Breast epithelium (tissue), 4 donors: Measurements from ENCODE around the gene SRRM2. TPM values are rescaled to one million over a fixed set of nuclear protein-coding genes. Genes with fewer than 3 reads are reported as not detected.

ENCODE experiments used
- DNase-seq, 2 donors: peaks; one replicate each; pipeline ENCODE4 v3.0.0-alpha.2; 2019; ENCODE audit warnings: low spot score in 2 of 2
- H3K27ac ChIP-seq, 2 donors: fragments of 200-600 bp; sonication (generic) in 1 of 2; one replicate each; pipeline ENCODE4 v1.5.1; 2016 to 2019; ENCODE audit warnings: mild to moderate bottlenecking in 1 of 2
- H3K27me3 ChIP-seq, 2 donors: fragments of 200-600 bp; sonication (generic) in 1 of 2; one replicate each; pipeline versions ENCODE4 v1.5.1 to v1.6.0; 2017 to 2019; ENCODE audit warnings: control low read depth in 1 of 2, mild to moderate bottlenecking in 1 of 2
- H3K36me3 ChIP-seq: fragments of 200-600 bp; one replicate; pipeline ENCODE4 v1.5.1; 2019
- H3K4me1 ChIP-seq, 2 donors: fragments of 200-600 bp; sonication (generic); one replicate each; pipeline ENCODE4 v1.5.1; 2016 to 2019; ENCODE audit warnings: control low read depth in 1 of 2
- H3K4me3 ChIP-seq, 3 donors: fragments of 200-600 bp; sonication (generic); 1 replicate in 2 of 3; 2 replicates in 1 of 3; pipeline ENCODE4 v1.5.1; 2016 to 2019; ENCODE audit warnings: mild to moderate bottlenecking in 3 of 3, moderate library complexity in 2 of 3
- H3K9me3 ChIP-seq, 2 donors: fragments of 200-600 bp; sonication (generic) in 1 of 2; one replicate each; pipeline ENCODE4 v1.5.1; 2016 to 2019; ENCODE audit warnings: control low read depth in 1 of 2
- CTCF ChIP-seq, 3 donors: fragments of 450-650 bp; IDR thresholded peaks; one replicate each; pipeline ENCODE4 v1.5.1; 2016 to 2017; ENCODE audit warnings: antibody characterized with exemption in 3 of 3, mild to moderate bottlenecking in 3 of 3, moderate library complexity in 3 of 3
- POLR2A ChIP-seq: fragments of 450-650 bp; IDR thresholded peaks from one replicate; pipeline ENCODE4 v1.6.1; 2016; ENCODE audit warnings: antibody characterized with exemption, mild to moderate bottlenecking, moderate library complexity
- POLR2AphosphoS5 ChIP-seq, 3 donors: sonication (generic); formaldehyde crosslinking; IDR thresholded peaks; one replicate each; pipeline ENCODE4 v1.6.1; 2017; ENCODE audit warnings: antibody characterized with exemption in 3 of 3
- intact Hi-C: fragments of 100-400 bp; cut with DNase I; formaldehyde crosslinking; loops from one replicate; pipeline ENCODE4 v1.15.1; 2023; ENCODE audit warnings: low total_unique reads
- total RNA-seq, 3 donors: library from RNA; depleted of rRNA; stranded (reverse); fragments of >200 nt; gene quantifications; one replicate each; pipeline ENCODE4 v1.1.0, GENCODE V29; 2016

The SRRM2 gene
- total RNA-seq, 3 donors from 2014 or later, result 229 to 416 (median 388) TPM

- intact Hi-C loops, result no loop called here
- peak overlapping the region in 2 of 3 donors; percentile 50 to 73 for H3K4me3 ChIP-seq
- H3K9me3 ChIP-seq, result no peaks in the 10 kb centered on the region
- H3K27me3 ChIP-seq, result peaks cover 2 to 28% of the 10 kb centered on the region in 2 donors
- H3K4me1 ChIP-seq, result peaks cover 0 to 6% of the 10 kb centered on the region in 2 donors
- DNase-seq, result peak in 1 of 2 donors; percentile 44
- TF ChIP-seq CTCF (IDR thresholded peaks at IDR 0.05) (no peak), POLR2A (no peak), POLR2AphosphoS5 (IDR thresholded peaks at IDR 0.05) (no peak)
- H3K27ac ChIP-seq, result no peak overlapping the region
- H3K36me3 ChIP-seq, result no peaks in the 10 kb centered on the region
Measured at GRCh38 chr16:2784358-2785100, 32.1 kb downstream of the SRRM2 start.

GRCh38 chr16:2785101-2785991, 32.9 kb downstream of the SRRM2 start:
- no peak overlapping the region for H3K27ac ChIP-seq
- peak overlapping the region in 2 of 3 donors; percentile 50 to 73 for H3K4me3 ChIP-seq
- intact Hi-C loops, result no loop called here
- TF ChIP-seq POLR2A (no peak), POLR2AphosphoS5 (IDR thresholded peaks at IDR 0.05) (no peak), CTCF (IDR thresholded peaks at IDR 0.05) (no peak)
- peak in 1 of 2 donors; percentile 50 for DNase-seq
- H3K4me1 ChIP-seq, result peaks cover 0 to 6% of the 10 kb centered on the region in 2 donors
- H3K36me3 ChIP-seq, result no peaks in the 10 kb centered on the region
- H3K27me3 ChIP-seq, result peaks cover 2 to 29% of the 10 kb centered on the region in 2 donors
- H3K9me3 ChIP-seq, result no peaks in the 10 kb centered on the region

- Histone ChIP-seq H3K4me3 (no peak overlapping the region), H3K4me1 (peaks cover 0 to 6% of the 10 kb centered on the region in 2 donors), H3K27ac (no peak overlapping the region), H3K9me3 (no peaks in the 10 kb centered on the region), H3K27me3 (peaks cover 2 to 38% of the 10 kb centered on the region in 2 donors), H3K36me3 (no peaks in the 10 kb centered on the region)
- intact Hi-C loops, result no loop called here
- no peak for TF ChIP-seq POLR2AphosphoS5 (IDR thresholded peaks at IDR 0.05)
- TF ChIP-seq POLR2A, result no peak
- TF ChIP-seq CTCF (IDR thresholded peaks at IDR 0.05), result no peak
- no peak for DNase-seq
Measured at GRCh38 chr16:2786061-2786825, 33.8 kb downstream of the SRRM2 start.

GRCh38 chr16:2786826-2787151, 34.4 kb downstream of the SRRM2 start:
- Histone ChIP-seq H3K4me1 (peaks cover 0 to 6% of the 10 kb centered on the region in 2 donors), H3K4me3 (no peak overlapping the region), H3K27me3 (peaks cover 2 to 40% of the 10 kb centered on the region in 2 donors), H3K27ac (no peak overlapping the region), H3K9me3 (no peaks in the 10 kb centered on the region), H3K36me3 (no peaks in the 10 kb centered on the region)
- no peak for DNase-seq
- TF ChIP-seq POLR2A (no peak), CTCF (IDR thresholded peaks at IDR 0.05) (no peak), POLR2AphosphoS5 (IDR thresholded peaks at IDR 0.05) (no peak)
- intact Hi-C loops, result no loop called here
